SU-DHL-6 (cell line): ENCODE measurements around the gene EBF3.

Source experiments
- H2AFZ ChIP-seq: fragments of 200-600 bp; sonication (generic); 2 replicates; pipeline ENCODE4 v1.6.1; 2014; ENCODE audit warnings: low read depth, mild to moderate bottlenecking, moderate library complexity, mixed read lengths, antibody characterized with exemption, low read length; ENCODE audit not compliant: severe bottlenecking
- H3F3A ChIP-seq: fragments of 200-600 bp; shearing (Covaris generic); 2 replicates; pipeline ENCODE4 v1.6.0; 2016; ENCODE audit warnings: antibody characterized with exemption, mild to moderate bottlenecking; ENCODE audit not compliant: insufficient read depth
- H3K27ac ChIP-seq: fragments of 200-600 bp; sonication (generic); 2 replicates; pipeline ENCODE4 v1.5.1; 2016; ENCODE audit warnings: low read depth, mild to moderate bottlenecking, low read length, moderate library complexity, mixed read lengths
- H3K27me3 ChIP-seq: fragments of 200-600 bp; sonication (generic), shearing (Covaris generic); 2 replicates; pipeline ENCODE4 v1.6.0; 2014; ENCODE audit warnings: mild to moderate bottlenecking, low read length
- H3K36me3 ChIP-seq: fragments of 200-600 bp; sonication (generic); 2 replicates; pipeline ENCODE4 v1.6.1; 2014; ENCODE audit warnings: mild to moderate bottlenecking, low read length, mixed read lengths
- H3K4me2 ChIP-seq: fragments of 300-600, 200-600 bp; shearing (Covaris generic), sonication (generic); 2 replicates; pipeline ENCODE4 v1.6.0; 2014; ENCODE audit warnings: low read length, low read depth, mild to moderate bottlenecking; ENCODE audit not compliant: poor library complexity, severe bottlenecking
- H3K4me3 ChIP-seq: fragments of 200-600 bp; sonication (generic); 2 replicates; pipeline ENCODE4 v1.5.1; 2014; ENCODE audit warnings: antibody characterized with exemption, low read length, mild to moderate bottlenecking, mixed read lengths; ENCODE audit not compliant: insufficient read depth, poor library complexity, severe bottlenecking
- H3K79me2 ChIP-seq: fragments of 200-600 bp; sonication (generic); 2 replicates; pipeline ENCODE4 v1.6.1; 2014; ENCODE audit warnings: mild to moderate bottlenecking, low read length, moderate library complexity; ENCODE audit not compliant: insufficient read depth
- H3K9ac ChIP-seq: fragments of 200-600 bp; sonication (generic); 2 replicates; pipeline ENCODE4 v1.7.0; 2014; ENCODE audit warnings: mild to moderate bottlenecking, low read length
- H3K9me2 ChIP-seq: fragments of 200-600 bp; sonication (generic); replicated peaks from 2 replicates; pipeline ENCODE4 v1.6.1; 2014; ENCODE audit warnings: low read length; ENCODE audit not compliant: insufficient read depth
- H3K9me3 ChIP-seq: fragments of 200-600 bp; sonication (generic); 2 replicates; pipeline ENCODE4 v1.6.1; 2014; ENCODE audit warnings: low read length, mixed read lengths; ENCODE audit not compliant: insufficient read depth
- H4K20me1 ChIP-seq: fragments of 200-600 bp; sonication (generic); 2 replicates; pipeline ENCODE4 v1.6.1; 2014; ENCODE audit warnings: low read depth, mild to moderate bottlenecking, antibody characterized with exemption, low read length, moderate library complexity, mixed read lengths
- EZH2phosphoT487 ChIP-seq: fragments of 200-600 bp; sonication (generic), shearing (Covaris generic); conservative IDR thresholded peaks from 2 replicates; pipeline ENCODE4 v1.6.1; 2018; ENCODE audit warnings: mild to moderate bottlenecking, antibody characterized with exemption, low read length, moderate library complexity, mixed read lengths
- TF ChIP-seq, protein P1 (sequence below): fragments of 200-600 bp; sonication (generic); IDR thresholded peaks from one replicate; pipeline ENCODE4 v1.5.1; 2017; ENCODE audit warnings: antibody characterized with exemption, mild to moderate bottlenecking, low read length, moderate library complexity; ENCODE audit not compliant: insufficient read depth, poor library complexity, severe bottlenecking

The EBF3 gene

GRCh38 chr10:129934196-129934925, 29.7 kb downstream of the EBF3 start:
- no peak overlapping the region for H3K4me2 ChIP-seq
- no peaks in the 10 kb centered on the region for H3F3A ChIP-seq
- no peak overlapping the region for H3K4me3 ChIP-seq
- H3K27ac ChIP-seq = no peak overlapping the region
- no peak overlapping the region for H2AFZ ChIP-seq
- no peak for TF ChIP-seq EZH2phosphoT487
- TF ChIP-seq, protein P1, sequence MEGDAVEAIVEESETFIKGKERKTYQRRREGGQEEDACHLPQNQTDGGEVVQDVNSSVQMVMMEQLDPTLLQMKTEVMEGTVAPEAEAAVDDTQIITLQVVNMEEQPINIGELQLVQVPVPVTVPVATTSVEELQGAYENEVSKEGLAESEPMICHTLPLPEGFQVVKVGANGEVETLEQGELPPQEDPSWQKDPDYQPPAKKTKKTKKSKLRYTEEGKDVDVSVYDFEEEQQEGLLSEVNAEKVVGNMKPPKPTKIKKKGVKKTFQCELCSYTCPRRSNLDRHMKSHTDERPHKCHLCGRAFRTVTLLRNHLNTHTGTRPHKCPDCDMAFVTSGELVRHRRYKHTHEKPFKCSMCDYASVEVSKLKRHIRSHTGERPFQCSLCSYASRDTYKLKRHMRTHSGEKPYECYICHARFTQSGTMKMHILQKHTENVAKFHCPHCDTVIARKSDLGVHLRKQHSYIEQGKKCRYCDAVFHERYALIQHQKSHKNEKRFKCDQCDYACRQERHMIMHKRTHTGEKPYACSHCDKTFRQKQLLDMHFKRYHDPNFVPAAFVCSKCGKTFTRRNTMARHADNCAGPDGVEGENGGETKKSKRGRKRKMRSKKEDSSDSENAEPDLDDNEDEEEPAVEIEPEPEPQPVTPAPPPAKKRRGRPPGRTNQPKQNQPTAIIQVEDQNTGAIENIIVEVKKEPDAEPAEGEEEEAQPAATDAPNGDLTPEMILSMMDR = no peak
- H3K79me2 ChIP-seq = no peaks in the 10 kb centered on the region
- H3K36me3 ChIP-seq = no peaks in the 10 kb centered on the region
- no peaks in the 10 kb centered on the region for H3K27me3 ChIP-seq
- no peaks in the 10 kb centered on the region for H3K9me2 ChIP-seq
- H3K9me3 ChIP-seq = no peaks in the 10 kb centered on the region
- no peaks in the 10 kb centered on the region for H4K20me1 ChIP-seq
- no peak overlapping the region for H3K9ac ChIP-seq

DNA sequence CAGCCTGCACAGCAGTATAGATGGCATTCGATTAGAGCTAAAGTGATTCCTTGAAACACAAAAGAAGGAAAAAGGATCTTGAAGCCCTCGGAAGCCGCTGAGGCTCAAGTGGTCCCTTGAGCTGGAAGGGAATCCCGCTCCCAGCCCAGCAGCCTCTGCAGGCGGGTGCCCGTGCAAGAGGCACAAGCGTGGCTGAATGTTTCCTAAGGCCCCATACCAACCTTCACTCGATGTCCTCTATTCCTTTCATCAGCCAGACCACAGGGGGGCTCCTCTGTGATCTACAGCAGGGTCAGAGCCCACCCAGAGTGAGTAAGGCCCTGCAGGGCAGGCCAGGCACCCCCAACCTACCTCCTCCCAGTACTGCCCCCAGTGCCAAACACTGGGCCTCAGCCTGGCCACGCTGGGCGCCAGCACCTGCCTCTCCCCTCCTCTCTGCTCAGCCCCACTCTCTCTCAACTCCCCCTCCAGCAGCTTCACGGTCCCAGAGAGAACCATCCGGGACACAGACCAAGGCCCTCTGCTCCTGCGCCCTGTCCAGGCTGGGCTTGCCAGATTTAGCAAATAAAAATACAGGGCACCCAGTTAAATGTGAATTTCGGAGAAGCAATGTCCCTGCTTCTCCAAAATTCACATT, 30.5 kb downstream of the EBF3 start:
- Histone ChIP-seq H3F3A (no peaks in the 10 kb centered on the region), H3K4me2 (no peak overlapping the region), H3K36me3 (no peaks in the 10 kb centered on the region), H3K4me3 (no peak overlapping the region), H3K9me3 (no peaks in the 10 kb centered on the region), H3K9ac (no peak overlapping the region), H3K79me2 (no peaks in the 10 kb centered on the region), H4K20me1 (no peaks in the 10 kb centered on the region), H3K9me2 (no peaks in the 10 kb centered on the region), H3K27me3 (no peaks in the 10 kb centered on the region), H3K27ac (no peak overlapping the region), H2AFZ (no peak overlapping the region)
- TF ChIP-seq, protein P1 = no peak
- TF ChIP-seq EZH2phosphoT487 = no peak

GRCh38 chr10:129932751-129933433, 31.2 kb downstream of the EBF3 start:
- no peaks in the 10 kb centered on the region for H3F3A ChIP-seq
- no peak overlapping the region for H3K9ac ChIP-seq
- no peak overlapping the region for H2AFZ ChIP-seq
- H3K9me2 ChIP-seq = no peaks in the 10 kb centered on the region
- TF ChIP-seq, protein P1 = no peak
- no peak for TF ChIP-seq EZH2phosphoT487
- H3K4me3 ChIP-seq = no peak overlapping the region
- H3K4me2 ChIP-seq = no peak overlapping the region
- no peaks in the 10 kb centered on the region for H4K20me1 ChIP-seq
- no peaks in the 10 kb centered on the region for H3K36me3 ChIP-seq
- no peaks in the 10 kb centered on the region for H3K9me3 ChIP-seq
- H3K79me2 ChIP-seq = no peaks in the 10 kb centered on the region
- H3K27ac ChIP-seq = no peak overlapping the region
- H3K27me3 ChIP-seq = no peaks in the 10 kb centered on the region
